Measurements from ENCODE around the gene DPP6.

DPP6 gene

DNA sequence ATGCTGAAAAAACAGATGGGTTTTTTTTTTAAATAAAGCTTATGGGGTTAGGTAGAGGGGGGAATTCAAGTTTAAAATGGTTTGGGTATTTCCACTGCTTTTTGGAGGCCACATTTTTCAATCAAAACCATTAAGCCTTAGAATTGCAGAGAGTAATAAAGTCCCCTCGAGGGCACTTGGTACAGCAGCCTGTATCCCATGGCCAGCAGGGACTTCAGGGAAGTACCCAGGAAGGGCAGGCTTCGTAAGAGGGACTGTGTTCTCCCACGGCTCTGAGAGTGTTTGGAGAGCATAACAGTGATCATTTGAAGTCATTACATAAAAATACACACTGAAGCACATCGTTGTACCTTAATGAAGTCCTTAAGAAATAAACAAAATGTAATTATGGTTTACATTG is 432.7 kb downstream of the DPP6 start:
- Histone ChIP-seq H3K4me1 (no peaks in the 10 kb centered on the region), H3K27me3 (ENCODE audit: control insufficient read depth, insufficient read depth, low read length) (no peaks in the 10 kb centered on the region), H3K4me3 (ENCODE audit: low read depth, low read length) (no peak overlapping the region), H3K36me3 (ENCODE audit: control insufficient read depth, insufficient read depth, low read length) (no peaks in the 10 kb centered on the region), H3K9ac (no peak overlapping the region), H3K79me2 (no peaks in the 10 kb centered on the region), H3K4me2 (ENCODE audit: low read length) (no peak overlapping the region), H3K9me3 (ENCODE audit: control insufficient read depth, low read length) (no peaks in the 10 kb centered on the region), H3K27ac (no peak overlapping the region), H2AFZ (no peak overlapping the region)
- TF ChIP-seq, protein P1, sequence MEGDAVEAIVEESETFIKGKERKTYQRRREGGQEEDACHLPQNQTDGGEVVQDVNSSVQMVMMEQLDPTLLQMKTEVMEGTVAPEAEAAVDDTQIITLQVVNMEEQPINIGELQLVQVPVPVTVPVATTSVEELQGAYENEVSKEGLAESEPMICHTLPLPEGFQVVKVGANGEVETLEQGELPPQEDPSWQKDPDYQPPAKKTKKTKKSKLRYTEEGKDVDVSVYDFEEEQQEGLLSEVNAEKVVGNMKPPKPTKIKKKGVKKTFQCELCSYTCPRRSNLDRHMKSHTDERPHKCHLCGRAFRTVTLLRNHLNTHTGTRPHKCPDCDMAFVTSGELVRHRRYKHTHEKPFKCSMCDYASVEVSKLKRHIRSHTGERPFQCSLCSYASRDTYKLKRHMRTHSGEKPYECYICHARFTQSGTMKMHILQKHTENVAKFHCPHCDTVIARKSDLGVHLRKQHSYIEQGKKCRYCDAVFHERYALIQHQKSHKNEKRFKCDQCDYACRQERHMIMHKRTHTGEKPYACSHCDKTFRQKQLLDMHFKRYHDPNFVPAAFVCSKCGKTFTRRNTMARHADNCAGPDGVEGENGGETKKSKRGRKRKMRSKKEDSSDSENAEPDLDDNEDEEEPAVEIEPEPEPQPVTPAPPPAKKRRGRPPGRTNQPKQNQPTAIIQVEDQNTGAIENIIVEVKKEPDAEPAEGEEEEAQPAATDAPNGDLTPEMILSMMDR (IDR thresholded peaks at IDR 0.05): no peak

DNA sequence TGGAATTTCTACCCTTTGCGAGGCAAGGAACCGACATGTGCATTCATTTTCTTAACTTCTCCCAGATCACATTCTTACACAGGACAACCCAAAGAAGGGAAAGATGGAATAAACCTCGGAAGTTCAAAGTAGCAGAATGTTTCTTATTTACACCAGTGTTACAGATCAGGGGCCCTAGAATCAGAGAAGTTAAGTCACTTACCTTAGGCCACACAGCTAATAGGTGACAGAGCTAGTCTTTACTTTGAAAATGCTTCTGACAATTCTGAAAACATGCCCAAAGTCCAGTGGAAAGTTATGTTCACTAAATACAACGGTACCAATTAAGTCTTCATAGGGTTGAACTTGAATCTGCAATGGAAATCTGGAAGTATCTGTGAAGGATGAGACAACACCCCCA is 437.7 kb downstream of the DPP6 start:
- TF ChIP-seq, protein P1 (IDR thresholded peaks at IDR 0.05): no peak
- Histone ChIP-seq H3K36me3 (ENCODE audit: control insufficient read depth, insufficient read depth, low read length) (no peaks in the 10 kb centered on the region), H3K9me3 (ENCODE audit: control insufficient read depth, low read length) (no peaks in the 10 kb centered on the region), H3K9ac (no peak overlapping the region), H3K4me1 (no peaks in the 10 kb centered on the region), H3K4me2 (ENCODE audit: low read length) (no peak overlapping the region), H3K27ac (no peak overlapping the region), H3K79me2 (no peaks in the 10 kb centered on the region), H3K27me3 (ENCODE audit: control insufficient read depth, insufficient read depth, low read length) (peaks cover 3% of the 10 kb centered on the region), H2AFZ (no peak overlapping the region), H3K4me3 (ENCODE audit: low read depth, low read length) (no peak overlapping the region)

DNA sequence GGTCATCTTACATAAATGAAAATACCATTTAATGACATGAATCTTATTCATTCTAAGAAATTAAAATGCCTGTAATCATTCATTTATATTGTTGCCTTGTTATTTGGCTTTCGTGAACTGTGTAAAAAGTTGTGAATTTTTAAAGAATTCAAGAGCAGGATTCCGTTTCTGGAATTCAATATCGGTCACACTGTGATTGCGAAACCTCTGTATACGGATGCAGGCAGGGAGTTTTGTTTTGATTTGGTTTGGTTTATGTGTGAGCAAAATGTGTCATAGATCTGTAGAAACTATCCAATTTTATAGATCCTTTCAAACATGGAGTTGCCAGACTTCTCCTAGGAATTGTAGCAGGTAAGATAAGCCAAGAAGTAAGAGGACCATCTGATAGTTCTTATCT is 441.4 kb downstream of the DPP6 start:
- H3K79me2 ChIP-seq: no peaks in the 10 kb centered on the region
- peaks cover 3% of the 10 kb centered on the region for H3K27me3 ChIP-seq (ENCODE audit: control insufficient read depth, insufficient read depth, low read length)
- no peaks in the 10 kb centered on the region for H3K9me3 ChIP-seq (ENCODE audit: control insufficient read depth, low read length)
- H3K4me3 ChIP-seq (ENCODE audit: low read depth, low read length): no peak overlapping the region
- no peak overlapping the region for H2AFZ ChIP-seq
- H3K4me1 ChIP-seq: no peaks in the 10 kb centered on the region
- TF ChIP-seq, protein P1 (IDR thresholded peaks at IDR 0.05): no peak
- no peak overlapping the region for H3K9ac ChIP-seq
- no peak overlapping the region for H3K4me2 ChIP-seq (ENCODE audit: low read length)
- no peaks in the 10 kb centered on the region for H3K36me3 ChIP-seq (ENCODE audit: control insufficient read depth, insufficient read depth, low read length)
- H3K27ac ChIP-seq: no peak overlapping the region

DNA sequence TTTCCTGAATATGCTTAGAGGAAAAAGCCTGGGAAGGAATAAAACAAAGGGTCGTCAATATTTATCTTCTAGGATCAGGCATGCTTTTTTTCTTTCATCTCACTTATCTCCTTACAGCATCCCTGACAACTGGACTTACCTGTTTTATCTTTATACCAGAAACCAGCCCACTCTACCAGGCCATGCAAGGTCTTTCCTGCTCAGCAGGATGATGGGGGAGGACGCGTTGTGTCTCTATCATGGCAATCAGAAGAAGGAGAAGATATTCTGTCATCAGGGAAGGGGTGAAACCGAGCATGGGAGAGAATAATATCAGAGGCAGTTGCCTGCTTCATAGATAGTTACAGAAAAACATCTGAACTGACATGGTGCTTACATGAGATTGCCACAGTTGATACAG is 445.6 kb downstream of the DPP6 start:
- H3K4me1 ChIP-seq: no peaks in the 10 kb centered on the region

DNA sequence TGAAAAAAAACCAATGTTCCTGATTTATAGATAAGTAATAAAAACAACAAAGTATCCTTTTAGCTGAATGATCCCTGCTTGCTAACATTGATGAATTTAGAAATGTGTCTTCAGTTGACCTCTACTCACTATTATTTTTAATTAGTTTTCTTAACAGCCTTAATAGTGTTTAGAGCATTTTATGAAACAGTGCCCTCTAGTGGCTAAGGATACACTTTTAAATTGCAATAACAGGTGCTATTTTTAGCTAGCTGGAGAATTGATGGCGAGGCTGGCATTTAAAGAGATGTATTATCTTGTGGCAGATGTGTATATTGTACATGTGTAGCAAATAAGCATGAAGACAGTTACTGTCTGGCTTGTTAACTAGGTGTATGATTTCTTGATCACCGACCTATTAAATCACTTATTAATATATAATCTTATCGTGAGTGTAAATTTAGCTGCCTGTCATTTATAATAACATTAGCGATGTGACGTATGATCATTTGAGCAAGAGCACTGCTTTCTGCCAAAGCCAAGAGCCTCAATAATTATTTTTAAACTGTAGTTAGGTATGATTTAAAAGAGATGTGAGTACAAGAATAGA is 451.9 kb downstream of the DPP6 start:
- Histone ChIP-seq H3K27me3 (ENCODE audit: control insufficient read depth, insufficient read depth, low read length) (no peaks in the 10 kb centered on the region), H3K4me3 (ENCODE audit: low read depth, low read length) (no peak overlapping the region), H3K27ac (no peak overlapping the region), H3K36me3 (ENCODE audit: control insufficient read depth, insufficient read depth, low read length) (no peaks in the 10 kb centered on the region), H3K4me2 (ENCODE audit: low read length) (no peak overlapping the region), H3K79me2 (no peaks in the 10 kb centered on the region), H2AFZ (no peak overlapping the region), H3K9me3 (ENCODE audit: control insufficient read depth, low read length) (no peaks in the 10 kb centered on the region), H3K9ac (no peak overlapping the region), H3K4me1 (no peaks in the 10 kb centered on the region)
- TF ChIP-seq, protein P1 (IDR thresholded peaks at IDR 0.05): peak; percentile 75

More for the DNA sequence above, 445.6 kb downstream of the DPP6 start:
- Histone ChIP-seq H3K27ac (no peak overlapping the region), H3K27me3 (ENCODE audit: control insufficient read depth, insufficient read depth, low read length) (no peaks in the 10 kb centered on the region), H3K79me2 (no peaks in the 10 kb centered on the region), H3K36me3 (ENCODE audit: control insufficient read depth, insufficient read depth, low read length) (no peaks in the 10 kb centered on the region), H3K4me3 (ENCODE audit: low read depth, low read length) (no peak overlapping the region), H2AFZ (no peak overlapping the region), H3K9ac (no peak overlapping the region), H3K4me2 (ENCODE audit: low read length) (no peak overlapping the region), H3K9me3 (ENCODE audit: control insufficient read depth, low read length) (no peaks in the 10 kb centered on the region)
- TF ChIP-seq, protein P1 (IDR thresholded peaks at IDR 0.05): no peak
